IPS DF 6.9 (cell line): ENCODE results near the gene LPIN2.
"Not testable (repeated sequence)": the region's sequence is repeated elsewhere in the genome, so short reads cannot be mapped to it uniquely, and the experiment has no call there.

Experiments
- DNase-seq: peaks from one replicate; pipeline ENCODE4 v3.0.0-alpha.2; 2013; ENCODE audit warnings: low read depth, low spot score
- H3K27ac ChIP-seq: one replicate; pipeline ENCODE4 v1.5.1; 2013; ENCODE audit warnings: low read length, control low read depth
- H3K27me3 ChIP-seq: 2 replicates; pipeline ENCODE4 v1.6.1; 2013; ENCODE audit warnings: mild to moderate bottlenecking, low read length; ENCODE audit not compliant: control insufficient read depth, insufficient read depth
- H3K36me3 ChIP-seq: 2 replicates; pipeline ENCODE4 v1.6.1; 2013; ENCODE audit warnings: low read length; ENCODE audit not compliant: control insufficient read depth, insufficient read depth
- H3K4me1 ChIP-seq: 2 replicates; pipeline ENCODE4 v1.6.1; 2013; ENCODE audit warnings: low read length; ENCODE audit not compliant: control insufficient read depth, insufficient read depth
- H3K4me3 ChIP-seq: 2 replicates; pipeline ENCODE4 v1.5.1; 2013; ENCODE audit warnings: mild to moderate bottlenecking, low read length
- H3K9me3 ChIP-seq: 2 replicates; pipeline ENCODE4 v1.6.1; 2013; ENCODE audit warnings: low read length, inconsistent platforms; ENCODE audit not compliant: control insufficient read depth, insufficient read depth
- WGBS: extraction: QIAGEN DNeasy Blood & Tissue Kit; methylation state at CpG from one replicate; pipeline ENCODE4 v1.1.7; 2013; ENCODE audit warnings: mixed read lengths, missing lambda C conversion rate; ENCODE audit not compliant: insufficient read length, insufficient coverage; 5-methylcytosine and 5-hydroxymethylcytosine counted together

The LPIN2 gene

DNA sequence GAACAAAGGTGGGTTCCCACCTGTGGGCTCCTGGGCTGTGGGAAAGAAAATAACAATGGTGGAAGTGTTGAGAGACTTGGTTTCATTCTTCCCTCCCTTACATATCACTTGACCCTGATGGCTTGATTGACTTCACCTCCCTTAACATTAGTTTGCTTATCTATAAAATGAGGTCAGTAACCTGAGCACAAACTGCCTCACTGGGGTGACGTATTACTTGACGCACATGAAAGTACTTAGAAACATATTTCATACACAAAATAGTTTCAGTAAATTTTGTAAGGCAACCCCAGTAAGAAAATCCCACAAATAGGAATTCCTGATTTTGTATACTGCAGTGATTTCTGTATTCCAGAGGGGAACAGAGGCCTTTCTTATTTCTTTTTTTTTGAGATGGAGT, 29.4 kb upstream of the LPIN2 start:
- WGBS = no CpG with 5 or more reads among the region's 2 CpGs
- Histone ChIP-seq H3K36me3 (no peaks in the 10 kb centered on the region), H3K4me1 (no peaks in the 10 kb centered on the region), H3K27me3 (no peaks in the 10 kb centered on the region), H3K27ac (no peak overlapping the region), H3K4me3 (no peak overlapping the region), H3K9me3 (no peaks in the 10 kb centered on the region)
- DNase-seq = no peak

DNA sequence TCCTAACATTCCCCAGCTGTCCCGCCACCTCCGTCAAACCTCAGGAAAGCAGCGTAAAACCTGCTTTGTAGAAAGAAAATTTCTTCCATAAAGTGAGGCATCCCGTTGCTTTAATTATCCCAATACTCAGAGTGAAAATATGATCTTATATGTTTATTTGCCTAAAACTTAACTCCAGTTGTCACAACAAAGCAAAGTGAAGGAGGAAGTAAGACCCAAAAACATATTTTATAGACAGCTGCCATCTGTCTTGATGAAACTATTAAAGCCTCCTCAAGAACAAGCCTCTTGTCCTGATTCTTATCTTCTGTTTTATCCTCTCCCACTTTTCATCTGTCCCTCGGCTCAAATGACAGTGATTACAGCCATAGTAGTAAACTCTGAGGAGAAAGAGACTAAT, 28.9 kb upstream of the LPIN2 start:
- H3K9me3 ChIP-seq = no peaks in the 10 kb centered on the region
- DNase-seq = no peak
- WGBS = no CpG with 5 or more reads among the region's 5 CpGs
- no peak overlapping the region for H3K4me3 ChIP-seq
- H3K4me1 ChIP-seq = no peaks in the 10 kb centered on the region
- no peaks in the 10 kb centered on the region for H3K36me3 ChIP-seq
- no peak overlapping the region for H3K27ac ChIP-seq
- no peaks in the 10 kb centered on the region for H3K27me3 ChIP-seq

DNA sequence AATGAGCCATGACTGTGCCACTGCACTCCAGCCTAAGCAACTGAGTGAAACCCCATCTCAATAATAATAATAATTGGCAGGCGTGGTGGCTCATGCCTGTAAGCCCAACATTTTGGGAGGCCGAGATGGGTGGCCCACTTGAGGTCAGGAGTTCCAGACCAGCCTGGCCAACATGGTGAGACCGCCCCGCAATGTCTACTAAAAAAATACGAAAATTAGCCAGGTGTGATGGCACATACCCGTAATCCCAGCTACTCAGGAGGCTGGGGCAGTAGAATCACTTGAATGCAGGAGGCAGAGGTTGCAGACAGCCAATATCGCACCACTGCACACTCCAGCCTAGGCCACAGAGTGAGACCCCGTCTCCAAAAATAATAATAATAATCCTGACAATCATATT, 27.9 kb upstream of the LPIN2 start:
- no peaks in the 10 kb centered on the region for H3K27me3 ChIP-seq
- no peak overlapping the region for H3K4me3 ChIP-seq
- no peaks in the 10 kb centered on the region for H3K9me3 ChIP-seq
- no peak overlapping the region for H3K27ac ChIP-seq
- H3K36me3 ChIP-seq = no peaks in the 10 kb centered on the region
- no peaks in the 10 kb centered on the region for H3K4me1 ChIP-seq
- no CpG with 5 or more reads among the region's 8 CpGs for WGBS
- no peak for DNase-seq

DNA sequence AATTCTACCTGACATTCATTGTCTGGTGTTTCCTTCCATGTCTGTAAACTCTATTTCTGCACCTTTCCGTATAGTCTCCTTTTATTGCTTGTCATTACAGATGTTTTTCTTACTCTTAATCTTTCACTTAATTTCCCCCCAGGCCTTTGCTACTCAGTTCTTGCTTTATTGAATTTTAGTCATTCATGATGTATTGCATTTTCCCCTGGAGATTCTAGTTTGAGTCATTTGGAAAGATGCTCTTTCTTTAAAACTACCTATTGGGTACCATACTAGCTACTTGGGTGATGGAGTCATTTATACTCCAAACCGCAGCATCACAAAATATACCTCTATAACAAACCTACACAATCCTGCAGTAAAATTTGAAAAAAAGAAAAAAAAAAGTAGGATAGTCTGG, 27.2 kb upstream of the LPIN2 start:
- H3K9me3 ChIP-seq = no peaks in the 10 kb centered on the region
- no CpG with 5 or more reads among the region's 2 CpGs for WGBS
- H3K4me1 ChIP-seq = no peaks in the 10 kb centered on the region
- no peak overlapping the region for H3K27ac ChIP-seq
- no peaks in the 10 kb centered on the region for H3K27me3 ChIP-seq
- H3K4me3 ChIP-seq = no peak overlapping the region
- H3K36me3 ChIP-seq = no peaks in the 10 kb centered on the region
- no peak for DNase-seq

DNA sequence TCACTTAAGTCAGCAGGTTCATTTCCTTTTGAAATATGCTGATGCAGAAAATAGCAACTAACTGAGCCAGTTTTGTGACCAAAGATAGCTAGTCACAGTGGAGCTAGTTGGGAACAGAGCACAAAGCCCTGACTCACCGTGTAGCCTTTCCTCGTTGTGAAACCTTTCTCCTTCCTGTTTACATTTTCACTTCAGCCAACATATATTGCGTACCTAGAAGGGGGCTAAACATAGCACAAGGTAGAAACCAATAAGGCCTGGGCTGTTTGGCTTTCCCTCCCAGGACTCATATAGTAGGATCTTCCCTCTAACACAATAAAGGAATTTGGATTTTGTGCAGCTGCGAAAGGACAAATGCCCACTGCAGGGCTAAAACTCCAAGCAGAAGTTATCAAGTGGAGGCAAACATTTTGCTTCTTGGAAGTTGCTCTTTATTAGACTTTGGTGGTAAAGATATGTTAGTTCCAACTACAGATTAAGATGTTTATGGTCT, 24.5 kb upstream of the LPIN2 start:
- Histone ChIP-seq H3K4me3 (no peak overlapping the region), H3K27me3 (no peaks in the 10 kb centered on the region), H3K36me3 (no peaks in the 10 kb centered on the region), H3K27ac (no peak overlapping the region), H3K4me1 (no peaks in the 10 kb centered on the region), H3K9me3 (no peaks in the 10 kb centered on the region)
- no CpG with 5 or more reads among the region's 4 CpGs for WGBS
- DNase-seq = no peak

DNA sequence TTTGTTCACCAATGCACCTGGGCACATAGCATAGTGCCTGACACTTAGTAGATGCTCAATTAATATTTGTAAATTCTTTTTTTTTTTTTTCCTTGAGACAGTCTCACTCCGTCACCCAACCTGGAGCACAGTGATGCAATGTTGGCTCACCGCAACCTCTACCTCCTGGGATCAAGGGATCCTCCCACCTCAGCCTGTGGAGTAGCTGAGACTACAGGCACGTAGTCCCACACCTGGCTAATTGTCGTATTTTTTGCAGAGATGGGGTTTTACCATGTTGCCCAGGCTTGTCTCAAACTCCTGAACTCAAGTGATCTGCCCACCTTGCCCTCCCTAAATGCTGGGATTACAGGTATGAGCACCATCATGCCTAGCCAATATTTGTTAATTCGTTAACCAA, 23.2 kb upstream of the LPIN2 start:
- H3K36me3 ChIP-seq = no peaks in the 10 kb centered on the region
- H3K9me3 ChIP-seq = no peaks in the 10 kb centered on the region
- no peak overlapping the region for H3K27ac ChIP-seq
- no peak for DNase-seq
- H3K4me1 ChIP-seq = no peaks in the 10 kb centered on the region
- WGBS = no CpG with 5 or more reads among the region's 5 CpGs
- no peaks in the 10 kb centered on the region for H3K27me3 ChIP-seq
- H3K4me3 ChIP-seq = no peak overlapping the region

DNA sequence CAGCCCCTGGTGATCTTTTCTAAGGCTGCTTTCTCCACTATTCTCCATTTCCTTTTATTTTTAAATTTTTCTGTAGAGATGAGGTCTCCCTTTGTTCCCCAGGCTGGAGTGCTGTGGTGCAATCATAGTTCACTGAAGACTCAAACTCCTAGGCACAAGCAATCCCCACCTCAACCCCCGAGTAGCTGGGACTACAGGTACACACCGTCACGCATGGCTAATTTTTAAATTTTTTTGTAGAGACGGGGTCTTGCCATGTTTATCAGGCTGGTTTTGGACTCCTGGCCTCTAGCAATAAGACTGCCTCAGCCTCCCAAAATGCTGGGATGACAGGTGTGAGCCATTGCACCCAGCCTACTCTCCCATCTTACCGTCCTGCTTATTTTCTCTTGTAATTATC, 22.7 kb upstream of the LPIN2 start:
- H3K4me3 ChIP-seq = no peak overlapping the region
- no peaks in the 10 kb centered on the region for H3K36me3 ChIP-seq
- no peak for DNase-seq
- no peaks in the 10 kb centered on the region for H3K4me1 ChIP-seq
- no peaks in the 10 kb centered on the region for H3K9me3 ChIP-seq
- no peaks in the 10 kb centered on the region for H3K27me3 ChIP-seq
- WGBS = no CpG with 5 or more reads among the region's 5 CpGs
- H3K27ac ChIP-seq = no peak overlapping the region

DNA sequence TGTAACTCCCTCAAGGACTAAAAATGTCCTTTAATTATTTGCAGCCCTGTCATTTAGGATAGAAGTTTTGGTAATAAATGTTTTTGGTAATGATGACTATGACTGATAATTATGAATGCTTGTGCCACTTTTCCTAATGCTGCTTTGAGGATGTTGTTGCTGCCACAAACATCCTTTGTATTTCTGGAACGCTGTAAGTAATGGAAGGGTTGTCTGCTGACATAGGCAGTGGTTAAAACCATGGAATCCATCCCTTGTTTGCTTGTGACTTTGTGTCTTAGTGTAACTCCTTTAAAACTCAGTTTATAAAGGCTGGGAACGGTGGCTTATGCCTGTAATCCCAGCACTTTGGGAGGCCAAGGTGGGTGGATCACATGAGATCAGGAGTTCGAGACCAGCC, 19.8 kb upstream of the LPIN2 start:
- Histone ChIP-seq H3K27ac (no peak overlapping the region), H3K27me3 (no peaks in the 10 kb centered on the region), H3K4me3 (no peak overlapping the region), H3K36me3 (no peaks in the 10 kb centered on the region), H3K4me1 (no peaks in the 10 kb centered on the region), H3K9me3 (no peaks in the 10 kb centered on the region)
- no peak for DNase-seq
- no CpG with 5 or more reads among the region's 3 CpGs for WGBS

DNA sequence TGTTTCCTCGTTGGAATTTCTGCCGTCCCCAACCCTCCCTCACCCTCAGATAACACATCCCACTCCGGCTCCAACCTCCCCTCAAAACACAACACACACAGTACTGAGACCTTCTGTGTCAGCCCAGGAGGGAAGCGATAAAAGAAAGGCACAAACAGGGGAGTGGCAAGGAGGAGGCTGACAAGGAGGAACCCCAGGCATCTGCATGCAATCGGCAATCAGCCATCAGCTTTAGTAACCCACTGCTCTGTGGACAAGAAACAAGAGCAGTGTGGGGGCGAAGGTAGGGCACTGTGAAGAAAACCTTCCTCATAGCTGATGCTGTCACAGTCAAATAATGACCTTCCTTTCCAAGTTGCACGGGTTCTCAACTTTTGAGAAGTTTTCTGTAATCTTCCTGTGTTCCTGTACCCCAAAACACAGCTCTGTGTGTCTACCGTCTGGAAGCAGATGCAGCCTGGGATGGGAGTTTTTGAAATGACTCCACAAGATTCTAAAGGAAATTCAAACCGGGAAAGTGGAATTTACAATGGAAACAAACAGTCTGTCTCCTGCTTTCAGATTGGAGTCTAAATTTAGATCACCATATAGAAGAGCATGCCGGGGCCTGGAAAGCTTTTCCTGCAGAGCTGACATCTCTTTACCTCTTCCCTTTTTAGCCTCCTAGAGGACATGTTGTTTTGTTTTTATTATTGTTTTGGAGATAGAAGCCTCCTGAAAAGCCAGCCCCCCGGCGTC, 16.4 kb upstream of the LPIN2 start:
- WGBS = 100% methylated on average over 2 of the region's 12 CpGs
- DNase-seq = no peak
- no peak overlapping the region for H3K4me3 ChIP-seq

DNA sequence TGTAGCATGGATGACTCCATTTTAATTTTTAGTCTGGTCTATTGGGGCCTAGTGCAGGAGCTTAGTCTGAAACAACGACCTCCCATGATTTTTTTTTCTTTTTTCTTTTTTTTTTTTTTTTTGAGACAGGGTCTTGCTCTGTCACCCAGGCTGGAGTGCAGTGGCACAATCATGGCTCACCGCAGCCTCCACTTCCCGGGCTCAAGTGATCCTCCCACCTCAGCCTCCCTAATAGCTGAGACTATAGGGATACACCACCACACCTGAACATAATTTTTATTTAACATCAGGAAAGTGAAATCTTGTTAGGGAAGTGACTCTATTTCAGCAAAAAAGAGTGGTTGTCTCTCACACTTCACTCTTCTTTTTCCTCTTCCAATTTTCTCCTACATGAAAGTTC, 15.2 kb upstream of the LPIN2 start:
- H3K36me3 ChIP-seq, H3K4me3 ChIP-seq, H3K4me1 ChIP-seq, H3K9me3 ChIP-seq, DNase-seq, H3K27ac ChIP-seq, H3K27me3 ChIP-seq: not testable (repeated sequence)
- no CpG with 5 or more reads among the region's 3 CpGs for WGBS

More for the DNA sequence above, 16.4 kb upstream of the LPIN2 start:
- H3K4me1 ChIP-seq = no peaks in the 10 kb centered on the region
- no peaks in the 10 kb centered on the region for H3K36me3 ChIP-seq
- no peak overlapping the region for H3K27ac ChIP-seq
- H3K27me3 ChIP-seq = no peaks in the 10 kb centered on the region
- H3K9me3 ChIP-seq = no peaks in the 10 kb centered on the region

DNA sequence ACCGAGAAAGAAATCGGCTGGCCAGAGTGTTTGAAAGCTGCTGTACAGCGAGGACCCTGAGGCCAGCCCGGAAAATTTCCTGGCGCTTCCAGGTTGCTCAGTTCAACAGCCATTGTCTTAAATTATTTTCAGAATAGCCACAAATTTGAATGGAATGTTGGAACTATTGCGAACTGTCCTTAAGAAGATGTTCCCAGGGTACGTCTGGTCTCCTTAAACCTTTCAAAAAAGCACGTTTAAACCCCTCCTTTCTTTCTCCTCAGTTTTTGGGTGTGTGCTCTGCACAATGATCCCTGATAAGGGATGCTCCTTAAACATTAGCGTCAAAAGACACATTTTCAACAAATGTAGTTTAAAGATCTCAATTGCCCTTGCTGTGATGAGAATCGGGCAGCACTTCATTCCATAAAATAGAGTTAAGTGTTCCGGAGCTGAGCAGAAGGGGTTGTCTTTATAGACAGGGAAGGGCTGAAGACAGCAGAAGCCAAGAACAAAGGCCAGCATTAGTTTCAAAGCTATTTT, 14.5 kb upstream of the LPIN2 start:
- no peak overlapping the region for H3K27ac ChIP-seq
- H3K27me3 ChIP-seq = no peaks in the 10 kb centered on the region
- no peaks in the 10 kb centered on the region for H3K4me1 ChIP-seq
- no peaks in the 10 kb centered on the region for H3K36me3 ChIP-seq
- H3K9me3 ChIP-seq = no peaks in the 10 kb centered on the region
- no CpG with 5 or more reads among the region's 11 CpGs for WGBS
- no peak overlapping the region for H3K4me3 ChIP-seq
- DNase-seq = no peak
